ENCODE results near the gene RPUSD1.

- TF ChIP-seq GATA3 (IDR thresholded peaks at IDR 0.05; ENCODE audit: low read depth, low read length) (no peak), GATA2 (IDR thresholded peaks at IDR 0.05; ENCODE audit: low read depth, low read length) (no peak)
These were observed 23.2 kb downstream of the RPUSD1 start for GRCh38 chr16:764848-765487.
